Thyroid gland (tissue), 4 donors: ENCODE results near the gene GAS7.

Experiments used
- CTCF ChIP-seq, 6 experiments: fragments of 200-600 bp in 3 of 6; fragments of 450-650 bp in 3 of 6; sonication (generic) in 3 of 6; IDR thresholded peaks; one replicate each; pipeline ENCODE4 v1.5.1; 2016 to 2019; ENCODE audit warnings: antibody characterized with exemption in 6 of 6, mild to moderate bottlenecking in 2 of 6, inconsistent platforms in 1 of 6, moderate library complexity in 1 of 6
- POLR2A ChIP-seq, 2 donors: fragments of 450-650 bp; IDR thresholded peaks; one replicate each; pipeline ENCODE4 v1.6.1; 2017; ENCODE audit warnings: antibody characterized with exemption in 2 of 2, mild to moderate bottlenecking in 2 of 2, moderate library complexity in 1 of 2

- no peak for TF ChIP-seq CTCF (IDR thresholded peaks at IDR 0.05)
- no peak for TF ChIP-seq POLR2A (IDR thresholded peaks at IDR 0.05)
These were observed 332.8 kb downstream of the GAS7 start for GRCh38 chr17:9865586-9865985.
